ENCODE data around the gene PRKCB. TPM values are rescaled to one million over a fixed set of nuclear protein-coding genes. Genes with fewer than 3 reads are reported as not detected.

The PRKCB gene
- total and polyA plus RNA-seq, 9 donors, result 1.2 to 4.5 (median 1.6) TPM

DNA sequence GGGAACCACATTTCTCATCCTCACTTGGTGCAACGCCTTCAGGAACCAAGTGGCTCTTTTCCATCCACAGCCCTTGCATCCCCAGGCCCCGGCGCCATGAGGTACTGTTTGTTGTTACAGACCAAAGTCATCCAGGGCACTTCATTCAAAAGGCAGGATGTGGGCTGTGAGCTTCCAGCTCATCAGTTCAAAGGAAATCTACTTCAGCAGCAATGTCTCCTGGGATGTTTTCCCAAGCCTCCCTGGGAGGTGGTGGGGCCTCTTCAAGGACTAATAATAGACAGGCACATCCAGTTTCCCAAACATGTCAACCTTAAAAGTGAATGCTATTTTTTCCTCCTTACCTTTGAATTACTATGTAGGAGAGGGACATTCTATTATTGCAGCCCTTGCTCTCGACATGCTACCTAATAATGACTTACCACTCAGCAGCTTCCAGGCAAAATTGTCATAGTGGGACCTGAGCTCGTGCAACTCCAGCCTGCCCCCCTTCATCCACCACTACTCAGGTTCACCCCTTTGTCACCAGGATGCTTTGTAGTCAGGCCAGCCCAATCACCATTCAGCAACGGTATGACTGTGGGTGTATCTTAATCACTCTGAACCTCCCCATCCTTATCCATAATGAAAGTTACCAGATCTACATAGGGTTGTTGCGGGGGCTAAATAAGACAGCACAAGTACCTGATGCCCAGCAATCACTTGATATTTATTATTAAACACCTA is 1.7 kb upstream of the PRKCB start:
- Histone ChIP-seq H3K4me3 (ENCODE audit: low read length) (no peak overlapping the region), H3K9me3 (replicated peaks; ENCODE audit: control insufficient read depth, low read depth, low read length) (peaks cover 3% of the 10 kb centered on the region), H3K27me3 (ENCODE audit: control insufficient read depth, insufficient read depth, low read length) (peaks cover 41% of the 10 kb centered on the region), H3K27ac (ENCODE audit: low read length) (no peak overlapping the region), H3K4me1 (ENCODE audit: control insufficient read depth, insufficient read depth, low read length) (peaks cover 2% of the 10 kb centered on the region), H3K36me3 (ENCODE audit: control insufficient read depth, insufficient read depth, low read length) (no peaks in the 10 kb centered on the region)
- 65% methylated on average over 4 of the region's 7 CpGs for WGBS (ENCODE audit: insufficient coverage)
- DNase-seq, result no peak

- no peaks in the 10 kb centered on the region for H3K9me3 ChIP-seq (replicated peaks; ENCODE audit: control insufficient read depth, low read depth, low read length)
- peaks cover 2% of the 10 kb centered on the region for H3K4me1 ChIP-seq (ENCODE audit: control insufficient read depth, insufficient read depth, low read length)
- H3K36me3 ChIP-seq (ENCODE audit: control insufficient read depth, insufficient read depth, low read length), result no peaks in the 10 kb centered on the region
- H3K4me3 ChIP-seq (ENCODE audit: low read length), result no peak overlapping the region
- no peak for DNase-seq
- peaks cover 48% of the 10 kb centered on the region for H3K27me3 ChIP-seq (ENCODE audit: control insufficient read depth, insufficient read depth, low read length)
- H3K27ac ChIP-seq (ENCODE audit: low read length), result no peak overlapping the region
- 0% methylated on average over 45 of the region's 45 CpGs for whole genome bisulfite sequencing (ENCODE audit: insufficient coverage)
These were observed 258 bp downstream of the PRKCB start for GRCh38 chr16:23836078-23836403.

DNA sequence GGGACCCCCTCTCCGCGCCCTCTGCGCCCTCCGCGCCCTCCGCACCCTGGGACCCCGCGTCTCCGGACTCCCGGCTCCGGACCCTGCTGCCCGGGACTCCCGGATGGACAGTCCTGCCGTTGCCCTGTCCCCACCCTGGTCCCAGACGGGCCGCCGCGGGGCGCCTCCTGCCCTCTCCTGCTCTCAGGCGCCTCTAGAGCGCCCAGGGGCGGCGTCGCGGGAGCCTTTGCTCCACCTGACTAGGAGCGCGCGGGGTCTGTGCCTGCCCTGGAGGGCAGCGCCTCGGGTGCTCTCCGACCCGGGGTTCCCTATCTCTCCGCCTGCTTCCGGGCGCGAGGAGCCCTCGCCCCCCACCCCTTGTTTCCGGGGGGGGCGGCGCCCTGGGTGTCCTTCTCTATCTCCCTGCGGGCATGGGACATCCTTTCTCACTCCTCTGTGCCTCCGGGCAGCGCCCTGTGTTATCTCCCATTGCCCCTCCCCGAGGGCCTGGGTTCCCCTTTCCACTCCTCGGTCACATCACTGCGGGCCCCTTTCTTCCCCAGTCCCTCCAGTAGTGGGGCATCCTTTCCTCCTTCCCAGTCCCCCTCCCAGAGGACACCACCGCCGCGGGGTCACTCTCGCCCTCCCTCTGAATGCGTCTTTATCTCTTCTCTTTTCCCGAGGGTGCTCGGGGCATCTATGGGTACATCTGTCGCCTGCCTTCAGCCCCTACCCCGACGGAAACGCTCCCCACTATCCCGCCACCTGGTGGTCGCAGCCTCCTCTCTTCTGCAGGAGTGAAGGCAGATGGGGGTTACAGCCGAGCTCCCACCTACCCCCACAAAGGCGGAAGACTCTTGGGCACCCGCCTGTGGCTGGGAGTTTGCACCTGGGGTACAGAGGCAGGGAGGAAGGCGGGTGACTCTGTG is 875 bp downstream of the PRKCB start:
- H3K36me3 ChIP-seq (ENCODE audit: control insufficient read depth, insufficient read depth, low read length), result no peaks in the 10 kb centered on the region
- H3K9me3 ChIP-seq (replicated peaks; ENCODE audit: control insufficient read depth, low read depth, low read length), result no peaks in the 10 kb centered on the region
- peaks cover 2% of the 10 kb centered on the region for H3K4me1 ChIP-seq (ENCODE audit: control insufficient read depth, insufficient read depth, low read length)
- peak; percentile 7 for DNase-seq
- H3K4me3 ChIP-seq (ENCODE audit: low read length), result peak overlapping the region; percentile 22
- WGBS (ENCODE audit: insufficient coverage), result under 1% methylated on average over 54 of the region's 63 CpGs
- no peak overlapping the region for H3K27ac ChIP-seq (ENCODE audit: low read length)
- peaks cover 48% of the 10 kb centered on the region for H3K27me3 ChIP-seq (ENCODE audit: control insufficient read depth, insufficient read depth, low read length)

DNA sequence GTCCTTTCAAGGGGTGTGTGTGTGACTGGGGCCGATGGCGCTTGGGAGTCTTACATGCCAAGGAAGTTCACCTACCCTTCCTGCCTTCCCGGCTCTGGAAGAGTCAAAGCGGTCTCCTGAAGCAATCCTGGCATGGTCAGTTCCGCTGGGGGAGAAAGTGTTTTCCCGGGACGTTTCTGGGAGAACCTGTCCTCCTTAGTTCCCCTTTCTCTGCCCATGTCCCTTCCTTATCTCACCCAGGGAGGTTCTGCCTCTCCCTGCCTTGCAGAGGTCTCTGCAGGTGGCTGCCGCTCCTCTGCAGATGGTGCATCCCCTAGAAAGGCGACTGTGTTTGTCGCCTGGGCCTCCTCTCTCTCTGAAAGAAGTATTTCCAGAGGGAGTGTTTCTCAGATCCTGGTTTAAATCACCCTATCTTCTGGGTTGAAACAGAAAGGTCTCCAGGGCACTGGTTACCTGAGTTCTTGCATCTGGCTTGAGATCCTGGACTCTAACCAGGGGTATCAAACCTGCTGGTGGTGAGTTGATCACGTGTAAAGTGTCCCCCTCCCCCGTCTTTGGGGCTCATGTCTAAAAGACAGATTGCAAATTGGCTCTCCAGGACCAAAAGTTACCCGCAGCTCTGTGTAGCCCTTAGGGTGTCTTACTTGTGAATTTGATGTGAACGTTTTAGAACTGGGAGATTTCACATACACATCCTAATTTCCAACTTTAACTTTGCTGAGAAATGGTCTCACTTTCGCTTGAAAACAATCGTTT is 1.9 kb downstream of the PRKCB start:
- Histone ChIP-seq H3K9me3 (replicated peaks; ENCODE audit: control insufficient read depth, low read depth, low read length) (no peaks in the 10 kb centered on the region), H3K27me3 (ENCODE audit: control insufficient read depth, insufficient read depth, low read length) (peaks cover 48% of the 10 kb centered on the region), H3K27ac (ENCODE audit: low read length) (no peak overlapping the region), H3K4me3 (ENCODE audit: low read length) (no peak overlapping the region), H3K36me3 (ENCODE audit: control insufficient read depth, insufficient read depth, low read length) (no peaks in the 10 kb centered on the region), H3K4me1 (ENCODE audit: control insufficient read depth, insufficient read depth, low read length) (peaks cover 2% of the 10 kb centered on the region)
- 18% methylated on average over 7 of the region's 16 CpGs for WGBS (ENCODE audit: insufficient coverage)
- no peak for DNase-seq

- Histone ChIP-seq H3K27ac (ENCODE audit: low read length) (no peak overlapping the region), H3K27me3 (ENCODE audit: control insufficient read depth, insufficient read depth, low read length) (peaks cover 48% of the 10 kb centered on the region), H3K4me1 (ENCODE audit: control insufficient read depth, insufficient read depth, low read length) (peaks cover 2% of the 10 kb centered on the region), H3K9me3 (replicated peaks; ENCODE audit: control insufficient read depth, low read depth, low read length) (no peaks in the 10 kb centered on the region), H3K36me3 (ENCODE audit: control insufficient read depth, insufficient read depth, low read length) (no peaks in the 10 kb centered on the region), H3K4me3 (ENCODE audit: low read length) (no peak overlapping the region)
- DNase-seq, result no peak
- WGBS (ENCODE audit: insufficient coverage), result 81% methylated on average over 5 of the region's 9 CpGs
These were observed 2.8 kb downstream of the PRKCB start for GRCh38 chr16:23838485-23839142.

DNA sequence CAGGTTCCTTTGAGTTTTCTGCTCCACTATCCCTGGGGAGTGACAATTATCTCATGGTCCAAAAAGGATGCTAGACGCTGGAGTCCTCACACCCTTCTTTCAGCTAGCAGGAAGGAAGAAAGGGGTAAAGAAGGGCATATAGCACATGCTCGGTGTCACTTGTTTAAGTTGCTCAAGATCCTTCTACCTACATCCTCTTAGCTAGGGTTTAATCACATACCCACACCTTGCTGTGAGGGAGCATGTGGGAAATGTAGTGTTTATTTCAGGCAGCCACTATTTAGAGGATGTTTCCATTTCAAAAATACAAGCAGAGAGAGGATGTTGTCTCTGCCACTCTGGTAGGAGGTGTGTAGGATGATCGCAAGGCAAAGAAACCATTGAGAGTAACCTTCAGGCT is 4.5 kb downstream of the PRKCB start:
- H3K27ac ChIP-seq (ENCODE audit: low read length), result no peak overlapping the region
- no peaks in the 10 kb centered on the region for H3K9me3 ChIP-seq (replicated peaks; ENCODE audit: control insufficient read depth, low read depth, low read length)
- WGBS (ENCODE audit: insufficient coverage), result 83% methylated on average over 1 of the region's 3 CpGs
- DNase-seq, result no peak
- no peaks in the 10 kb centered on the region for H3K36me3 ChIP-seq (ENCODE audit: control insufficient read depth, insufficient read depth, low read length)
- no peak overlapping the region for H3K4me3 ChIP-seq (ENCODE audit: low read length)
- peaks cover 2% of the 10 kb centered on the region for H3K4me1 ChIP-seq (ENCODE audit: control insufficient read depth, insufficient read depth, low read length)
- peaks cover 36% of the 10 kb centered on the region for H3K27me3 ChIP-seq (ENCODE audit: control insufficient read depth, insufficient read depth, low read length)

- no peak overlapping the region for H3K27ac ChIP-seq (ENCODE audit: low read length)
- H3K27me3 ChIP-seq (ENCODE audit: control insufficient read depth, insufficient read depth, low read length), result peaks cover 21% of the 10 kb centered on the region
- WGBS (ENCODE audit: insufficient coverage), result no CpG with 5 or more reads among the region's 3 CpGs
- H3K36me3 ChIP-seq (ENCODE audit: control insufficient read depth, insufficient read depth, low read length), result no peaks in the 10 kb centered on the region
- no peak overlapping the region for H3K4me3 ChIP-seq (ENCODE audit: low read length)
- H3K9me3 ChIP-seq (replicated peaks; ENCODE audit: control insufficient read depth, low read depth, low read length), result no peaks in the 10 kb centered on the region
- no peaks in the 10 kb centered on the region for H3K4me1 ChIP-seq (ENCODE audit: control insufficient read depth, insufficient read depth, low read length)
- DNase-seq, result no peak
These were observed 6.4 kb downstream of the PRKCB start for GRCh38 chr16:23842137-23842600.

- no peaks in the 10 kb centered on the region for H3K4me1 ChIP-seq (ENCODE audit: control insufficient read depth, insufficient read depth, low read length)
- H3K36me3 ChIP-seq (ENCODE audit: control insufficient read depth, insufficient read depth, low read length), result no peaks in the 10 kb centered on the region
- H3K9me3 ChIP-seq (replicated peaks; ENCODE audit: control insufficient read depth, low read depth, low read length), result no peaks in the 10 kb centered on the region
- 73% methylated on average over 2 of the region's 4 CpGs for WGBS (ENCODE audit: insufficient coverage)
- H3K27me3 ChIP-seq (ENCODE audit: control insufficient read depth, insufficient read depth, low read length), result peaks cover 11% of the 10 kb centered on the region
- no peak overlapping the region for H3K27ac ChIP-seq (ENCODE audit: low read length)
- no peak for DNase-seq
- no peak overlapping the region for H3K4me3 ChIP-seq (ENCODE audit: low read length)
These were observed 7.4 kb downstream of the PRKCB start for GRCh38 chr16:23843143-23843542.

GRCh38 chr16:23847251-23847650 is 11.5 kb downstream of the PRKCB start:
- Histone ChIP-seq H3K4me3 (ENCODE audit: low read length) (no peak overlapping the region), H3K36me3 (ENCODE audit: control insufficient read depth, insufficient read depth, low read length) (no peaks in the 10 kb centered on the region), H3K4me1 (ENCODE audit: control insufficient read depth, insufficient read depth, low read length) (no peaks in the 10 kb centered on the region), H3K27me3 (ENCODE audit: control insufficient read depth, insufficient read depth, low read length) (no peaks in the 10 kb centered on the region), H3K9me3 (replicated peaks; ENCODE audit: control insufficient read depth, low read depth, low read length) (no peaks in the 10 kb centered on the region), H3K27ac (ENCODE audit: low read length) (no peak overlapping the region)
- WGBS (ENCODE audit: insufficient coverage), result 83% methylated on average over 1 of the region's 3 CpGs
- no peak for DNase-seq

All from muscle of leg (tissue), 11 donors.